ENCODE measurements around the gene HSPD1. TPM values are rescaled to one million over a fixed set of nuclear protein-coding genes. Genes with fewer than 3 reads are reported as not detected.

HSPD1 gene
- total and polyA plus RNA-seq, 2 of the 13 experiments (the other 11 are each of a cell fraction or from before 2014, with no cell fraction given), result 685 to 2,610 TPM

DNA sequence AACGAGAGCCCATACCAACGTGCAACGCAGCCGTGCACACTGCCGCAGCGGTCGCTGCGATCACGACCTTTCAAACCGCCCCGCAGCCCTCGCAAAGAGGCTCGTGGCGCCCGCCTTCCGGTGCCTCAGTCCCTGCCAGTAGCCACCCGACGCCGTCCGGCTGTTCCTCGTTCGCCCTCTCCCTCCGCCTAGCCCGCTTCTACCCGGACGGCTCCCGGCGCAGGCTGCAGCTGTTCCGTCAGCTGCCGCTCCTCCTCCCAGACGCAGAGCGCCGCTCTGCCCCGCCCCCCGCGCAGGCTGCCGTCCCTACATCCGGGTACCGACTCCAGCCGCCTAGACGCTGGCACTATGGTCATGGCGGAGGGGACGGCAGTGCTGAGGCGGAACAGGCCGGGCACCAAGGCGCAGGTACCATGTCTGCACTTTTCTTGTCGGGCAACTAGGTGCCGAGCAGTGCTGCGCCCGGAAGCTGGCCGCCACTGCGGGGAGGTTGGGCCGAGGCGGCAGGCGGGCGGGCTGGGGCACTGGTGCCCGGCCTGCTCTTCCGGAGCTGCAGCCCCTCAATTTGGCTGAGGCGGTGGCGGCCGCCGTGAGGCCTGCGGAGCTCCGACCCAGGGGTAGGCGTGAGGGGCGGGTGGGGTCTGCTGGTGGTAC, 16.2 kb upstream of the HSPD1 start, which contains the start of gene MOB4 (continued):
- peak; percentile 77 for TF ChIP-seq JUND (CRISPR knock-in tag; IDR thresholded peaks at IDR 0.05)
- TF ChIP-seq TCF7L2 (IDR thresholded peaks at IDR 0.05; ENCODE audit: low read depth, low read length), result no peak
- TF ChIP-seq, protein P1, sequence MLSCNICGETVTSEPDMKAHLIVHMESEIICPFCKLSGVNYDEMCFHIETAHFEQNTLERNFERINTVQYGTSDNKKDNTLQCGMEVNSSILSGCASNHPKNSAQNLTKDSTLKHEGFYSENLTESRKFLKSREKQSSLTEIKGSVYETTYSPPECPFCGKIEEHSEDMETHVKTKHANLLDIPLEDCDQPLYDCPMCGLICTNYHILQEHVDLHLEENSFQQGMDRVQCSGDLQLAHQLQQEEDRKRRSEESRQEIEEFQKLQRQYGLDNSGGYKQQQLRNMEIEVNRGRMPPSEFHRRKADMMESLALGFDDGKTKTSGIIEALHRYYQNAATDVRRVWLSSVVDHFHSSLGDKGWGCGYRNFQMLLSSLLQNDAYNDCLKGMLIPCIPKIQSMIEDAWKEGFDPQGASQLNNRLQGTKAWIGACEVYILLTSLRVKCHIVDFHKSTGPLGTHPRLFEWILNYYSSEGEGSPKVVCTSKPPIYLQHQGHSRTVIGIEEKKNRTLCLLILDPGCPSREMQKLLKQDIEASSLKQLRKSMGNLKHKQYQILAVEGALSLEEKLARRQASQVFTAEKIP (CRISPR knock-in tag; IDR thresholded peaks at IDR 0.05; ENCODE audit: borderline replicate concordance), result no peak
- peak; percentile 100 for TF ChIP-seq ATF7-NPFF (CRISPR knock-in tag; IDR thresholded peaks at IDR 0.05; ENCODE audit: low read depth)
- TF ChIP-seq, protein P2, sequence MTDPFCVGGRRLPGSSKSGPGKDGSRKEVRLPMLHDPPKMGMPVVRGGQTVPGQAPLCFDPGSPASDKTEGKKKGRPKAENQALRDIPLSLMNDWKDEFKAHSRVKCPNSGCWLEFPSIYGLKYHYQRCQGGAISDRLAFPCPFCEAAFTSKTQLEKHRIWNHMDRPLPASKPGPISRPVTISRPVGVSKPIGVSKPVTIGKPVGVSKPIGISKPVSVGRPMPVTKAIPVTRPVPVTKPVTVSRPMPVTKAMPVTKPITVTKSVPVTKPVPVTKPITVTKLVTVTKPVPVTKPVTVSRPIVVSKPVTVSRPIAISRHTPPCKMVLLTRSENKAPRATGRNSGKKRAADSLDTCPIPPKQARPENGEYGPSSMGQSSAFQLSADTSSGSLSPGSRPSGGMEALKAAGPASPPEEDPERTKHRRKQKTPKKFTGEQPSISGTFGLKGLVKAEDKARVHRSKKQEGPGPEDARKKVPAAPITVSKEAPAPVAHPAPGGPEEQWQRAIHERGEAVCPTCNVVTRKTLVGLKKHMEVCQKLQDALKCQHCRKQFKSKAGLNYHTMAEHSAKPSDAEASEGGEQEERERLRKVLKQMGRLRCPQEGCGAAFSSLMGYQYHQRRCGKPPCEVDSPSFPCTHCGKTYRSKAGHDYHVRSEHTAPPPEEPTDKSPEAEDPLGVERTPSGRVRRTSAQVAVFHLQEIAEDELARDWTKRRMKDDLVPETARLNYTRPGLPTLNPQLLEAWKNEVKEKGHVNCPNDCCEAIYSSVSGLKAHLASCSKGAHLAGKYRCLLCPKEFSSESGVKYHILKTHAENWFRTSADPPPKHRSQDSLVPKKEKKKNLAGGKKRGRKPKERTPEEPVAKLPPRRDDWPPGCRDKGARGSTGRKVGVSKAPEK (CRISPR knock-in tag; IDR thresholded peaks at IDR 0.05; ENCODE audit: borderline replicate concordance), result peak; percentile 99
- TF ChIP-seq, protein P3, sequence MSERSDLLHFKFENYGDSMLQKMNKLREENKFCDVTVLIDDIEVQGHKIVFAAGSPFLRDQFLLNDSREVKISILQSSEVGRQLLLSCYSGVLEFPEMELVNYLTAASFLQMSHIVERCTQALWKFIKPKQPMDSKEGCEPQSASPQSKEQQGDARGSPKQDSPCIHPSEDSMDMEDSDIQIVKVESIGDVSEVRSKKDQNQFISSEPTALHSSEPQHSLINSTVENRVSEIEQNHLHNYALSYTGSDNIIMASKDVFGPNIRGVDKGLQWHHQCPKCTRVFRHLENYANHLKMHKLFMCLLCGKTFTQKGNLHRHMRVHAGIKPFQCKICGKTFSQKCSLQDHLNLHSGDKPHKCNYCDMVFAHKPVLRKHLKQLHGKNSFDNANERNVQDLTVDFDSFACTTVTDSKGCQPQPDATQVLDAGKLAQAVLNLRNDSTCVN (CRISPR knock-in tag; IDR thresholded peaks at IDR 0.05; ENCODE audit: borderline replicate concordance), result peak; percentile 92; the same call in 1 of the 2 replicates
- TF ChIP-seq GTF2F1 (IDR thresholded peaks at IDR 0.05; ENCODE audit: low read length), result peak; percentile 78; the same call in 1 of the 2 replicates
- TF ChIP-seq DNMT1 (CRISPR knock-in tag; IDR thresholded peaks at IDR 0.05), result peak; percentile 99
- TF ChIP-seq, protein P4, sequence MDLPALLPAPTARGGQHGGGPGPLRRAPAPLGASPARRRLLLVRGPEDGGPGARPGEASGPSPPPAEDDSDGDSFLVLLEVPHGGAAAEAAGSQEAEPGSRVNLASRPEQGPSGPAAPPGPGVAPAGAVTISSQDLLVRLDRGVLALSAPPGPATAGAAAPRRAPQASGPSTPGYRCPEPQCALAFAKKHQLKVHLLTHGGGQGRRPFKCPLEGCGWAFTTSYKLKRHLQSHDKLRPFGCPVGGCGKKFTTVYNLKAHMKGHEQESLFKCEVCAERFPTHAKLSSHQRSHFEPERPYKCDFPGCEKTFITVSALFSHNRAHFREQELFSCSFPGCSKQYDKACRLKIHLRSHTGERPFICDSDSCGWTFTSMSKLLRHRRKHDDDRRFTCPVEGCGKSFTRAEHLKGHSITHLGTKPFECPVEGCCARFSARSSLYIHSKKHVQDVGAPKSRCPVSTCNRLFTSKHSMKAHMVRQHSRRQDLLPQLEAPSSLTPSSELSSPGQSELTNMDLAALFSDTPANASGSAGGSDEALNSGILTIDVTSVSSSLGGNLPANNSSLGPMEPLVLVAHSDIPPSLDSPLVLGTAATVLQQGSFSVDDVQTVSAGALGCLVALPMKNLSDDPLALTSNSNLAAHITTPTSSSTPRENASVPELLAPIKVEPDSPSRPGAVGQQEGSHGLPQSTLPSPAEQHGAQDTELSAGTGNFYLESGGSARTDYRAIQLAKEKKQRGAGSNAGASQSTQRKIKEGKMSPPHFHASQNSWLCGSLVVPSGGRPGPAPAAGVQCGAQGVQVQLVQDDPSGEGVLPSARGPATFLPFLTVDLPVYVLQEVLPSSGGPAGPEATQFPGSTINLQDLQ (CRISPR knock-in tag; IDR thresholded peaks at IDR 0.05), result peak; percentile 93
- no peak for TF ChIP-seq ZNF557 (CRISPR knock-in tag; IDR thresholded peaks at IDR 0.05)
- TF ChIP-seq ZNF746 (CRISPR knock-in tag; IDR thresholded peaks at IDR 0.05), result no peak; the same call in 1 of the 2 replicates
- peak; percentile 93 for TF ChIP-seq ZNF367 (CRISPR knock-in tag; IDR thresholded peaks at IDR 0.05; ENCODE audit: borderline replicate concordance)
- TF ChIP-seq ZNF343 (CRISPR knock-in tag; IDR thresholded peaks at IDR 0.05), result peak; percentile 99
- TF ChIP-seq PRPF4 (IDR thresholded peaks at IDR 0.05; ENCODE audit: low read depth, low read length, poor library complexity, severe bottlenecking), result peak; percentile 15
- peak; percentile 94; the same call in 1 of the 2 replicates for TF ChIP-seq NAIF1 (CRISPR knock-in tag; IDR thresholded peaks at IDR 0.05; ENCODE audit: borderline replicate concordance)
- TF ChIP-seq SNRNP70 (IDR thresholded peaks at IDR 0.05; ENCODE audit: low read depth, low read length), result no peak
- no peak; the same call in 1 of the 2 replicates for TF ChIP-seq FUBP1 (CRISPR knock-in tag; IDR thresholded peaks at IDR 0.05; ENCODE audit: borderline replicate concordance)
